ENCODE data around the gene RTL10.

The RTL10 gene

GRCh38 chr22:19807914-19808872 is 46.5 kb downstream of the RTL10 start:
- Histone ChIP-seq H3K9me3 (ENCODE audit: control insufficient read depth in 2 of 2, low read length in 2 of 2) (no peaks in the 10 kb centered on the region), H3K27me3 (ENCODE audit: control insufficient read depth in 2 of 2, insufficient read depth in 2 of 2, low read length in 2 of 2) (no peaks in the 10 kb centered on the region), H3K4me3 (ENCODE audit: low read length in 2 of 2) (no peak overlapping the region), H3K4me1 (ENCODE audit: control insufficient read depth in 2 of 2, insufficient read depth in 2 of 2, low read length in 2 of 2) (peaks cover 9 to 11% of the 10 kb centered on the region in 2 donors), H3K9ac (ENCODE audit: low read depth in 1 of 2, low read length in 2 of 2) (no peak overlapping the region), H3K36me3 (ENCODE audit: control insufficient read depth in 2 of 2, insufficient read depth in 2 of 2, low read length in 2 of 2) (no peaks in the 10 kb centered on the region), H3K27ac (ENCODE audit: low read depth in 2 of 2, low read length in 2 of 2) (no peak overlapping the region)

GRCh38 chr22:19807161-19807913 is 47.3 kb downstream of the RTL10 start:
- Histone ChIP-seq H3K27ac (ENCODE audit: low read depth in 2 of 2, low read length in 2 of 2) (no peak overlapping the region), H3K9me3 (ENCODE audit: control insufficient read depth in 2 of 2, low read length in 2 of 2) (no peaks in the 10 kb centered on the region), H3K36me3 (ENCODE audit: control insufficient read depth in 2 of 2, insufficient read depth in 2 of 2, low read length in 2 of 2) (no peaks in the 10 kb centered on the region), H3K9ac (ENCODE audit: low read depth in 1 of 2, low read length in 2 of 2) (no peak overlapping the region), H3K27me3 (ENCODE audit: control insufficient read depth in 2 of 2, insufficient read depth in 2 of 2, low read length in 2 of 2) (no peaks in the 10 kb centered on the region), H3K4me3 (ENCODE audit: low read length in 2 of 2) (no peak overlapping the region), H3K4me1 (ENCODE audit: control insufficient read depth in 2 of 2, insufficient read depth in 2 of 2, low read length in 2 of 2) (peaks cover 9 to 11% of the 10 kb centered on the region in 2 donors)

- H3K4me3 ChIP-seq (ENCODE audit: low read length in 2 of 2): no peak overlapping the region
Observed at GRCh38 chr22:19806213-19807160, 48.2 kb downstream of the RTL10 start.

GRCh38 chr22:19805821-19806212 is 48.9 kb downstream of the RTL10 start:
- Histone ChIP-seq H3K27ac (ENCODE audit: low read depth in 2 of 2, low read length in 2 of 2) (no peak overlapping the region), H3K4me3 (ENCODE audit: low read length in 2 of 2) (no peak overlapping the region), H3K4me1 (ENCODE audit: control insufficient read depth in 2 of 2, insufficient read depth in 2 of 2, low read length in 2 of 2) (peaks cover 9 to 11% of the 10 kb centered on the region in 2 donors), H3K9ac (ENCODE audit: low read depth in 1 of 2, low read length in 2 of 2) (peak overlapping the region in 1 of 2 donors; percentile 20), H3K27me3 (ENCODE audit: control insufficient read depth in 2 of 2, insufficient read depth in 2 of 2, low read length in 2 of 2) (no peaks in the 10 kb centered on the region), H3K9me3 (ENCODE audit: control insufficient read depth in 2 of 2, low read length in 2 of 2) (no peaks in the 10 kb centered on the region), H3K36me3 (ENCODE audit: control insufficient read depth in 2 of 2, insufficient read depth in 2 of 2, low read length in 2 of 2) (no peaks in the 10 kb centered on the region)

More at GRCh38 chr22:19806213-19807160, 48.2 kb downstream of the RTL10 start:
- no peak overlapping the region for H3K27ac ChIP-seq (ENCODE audit: low read depth in 2 of 2, low read length in 2 of 2)
- H3K27me3 ChIP-seq (ENCODE audit: control insufficient read depth in 2 of 2, insufficient read depth in 2 of 2, low read length in 2 of 2): no peaks in the 10 kb centered on the region
- peaks cover 9 to 11% of the 10 kb centered on the region in 2 donors for H3K4me1 ChIP-seq (ENCODE audit: control insufficient read depth in 2 of 2, insufficient read depth in 2 of 2, low read length in 2 of 2)
- H3K9me3 ChIP-seq (ENCODE audit: control insufficient read depth in 2 of 2, low read length in 2 of 2): no peaks in the 10 kb centered on the region
- no peaks in the 10 kb centered on the region for H3K36me3 ChIP-seq (ENCODE audit: control insufficient read depth in 2 of 2, insufficient read depth in 2 of 2, low read length in 2 of 2)
- H3K9ac ChIP-seq (ENCODE audit: low read depth in 1 of 2, low read length in 2 of 2): peak overlapping the region in 1 of 2 donors; percentile 20

Data from mucosa of rectum (tissue), 2 donors.